ENCODE measurements around the gene GNAT3. TPM values are rescaled to one million over a fixed set of nuclear protein-coding genes. Genes with fewer than 3 reads are reported as not detected.

Gene GNAT3
- total and polyA plus RNA-seq, 2 experiments from 2014 or later: not detected

DNA sequence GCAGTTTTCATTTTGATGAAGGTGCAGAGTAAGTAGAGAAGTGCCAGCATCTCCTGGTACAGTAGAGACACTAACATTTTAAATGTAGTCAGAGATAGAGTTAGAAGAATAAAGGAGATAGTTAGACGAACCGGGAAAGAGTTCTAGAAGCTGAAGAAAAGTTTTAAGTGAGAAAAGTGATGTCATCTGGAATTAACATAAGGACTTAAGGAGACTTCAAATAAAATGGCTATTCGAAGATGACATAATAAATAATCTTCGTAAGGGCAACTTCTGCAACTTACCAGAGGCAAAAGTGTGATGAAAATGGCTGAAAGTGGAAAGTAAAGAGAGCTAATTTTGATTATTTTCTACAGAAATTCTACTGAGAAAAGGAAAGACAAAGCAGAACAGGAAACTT, 20.4 kb downstream of the GNAT3 start:
- Histone ChIP-seq H2AFZ (no peak overlapping the region), H3K27me3 (no peaks in the 10 kb centered on the region), H4K20me1 (ENCODE audit: insufficient read depth, poor library complexity, severe bottlenecking) (no peaks in the 10 kb centered on the region), H3K9me3 (ENCODE audit: low read depth) (no peaks in the 10 kb centered on the region), H3K9me2 (replicated peaks; ENCODE audit: insufficient read depth) (no peaks in the 10 kb centered on the region), H3K4me3 (no peak overlapping the region), H3K79me2 (no peaks in the 10 kb centered on the region), H3K27ac (no peak overlapping the region), H3K4me2 (no peak overlapping the region), H3K36me3 (replicated peaks; ENCODE audit: insufficient read depth, low read depth) (no peaks in the 10 kb centered on the region), H3K4me1 (ENCODE audit: insufficient read depth) (no peaks in the 10 kb centered on the region)
- DNase-seq (ENCODE audit: low spot score): no peak
- WGBS (ENCODE audit: low lambda C conversion rate, missing lambda C conversion rate): 93% methylated on average over 4 of the region's 4 CpGs
- TF ChIP-seq EZH2 (IDR thresholded peaks at IDR 0.05; ENCODE audit: borderline replicate concordance) (no peak), EZH2phosphoT487 (IDR thresholded peaks at IDR 0.05; ENCODE audit: low read depth, severe bottlenecking, unreplicated experiment) (no peak)
- TF ChIP-seq, protein P1, sequence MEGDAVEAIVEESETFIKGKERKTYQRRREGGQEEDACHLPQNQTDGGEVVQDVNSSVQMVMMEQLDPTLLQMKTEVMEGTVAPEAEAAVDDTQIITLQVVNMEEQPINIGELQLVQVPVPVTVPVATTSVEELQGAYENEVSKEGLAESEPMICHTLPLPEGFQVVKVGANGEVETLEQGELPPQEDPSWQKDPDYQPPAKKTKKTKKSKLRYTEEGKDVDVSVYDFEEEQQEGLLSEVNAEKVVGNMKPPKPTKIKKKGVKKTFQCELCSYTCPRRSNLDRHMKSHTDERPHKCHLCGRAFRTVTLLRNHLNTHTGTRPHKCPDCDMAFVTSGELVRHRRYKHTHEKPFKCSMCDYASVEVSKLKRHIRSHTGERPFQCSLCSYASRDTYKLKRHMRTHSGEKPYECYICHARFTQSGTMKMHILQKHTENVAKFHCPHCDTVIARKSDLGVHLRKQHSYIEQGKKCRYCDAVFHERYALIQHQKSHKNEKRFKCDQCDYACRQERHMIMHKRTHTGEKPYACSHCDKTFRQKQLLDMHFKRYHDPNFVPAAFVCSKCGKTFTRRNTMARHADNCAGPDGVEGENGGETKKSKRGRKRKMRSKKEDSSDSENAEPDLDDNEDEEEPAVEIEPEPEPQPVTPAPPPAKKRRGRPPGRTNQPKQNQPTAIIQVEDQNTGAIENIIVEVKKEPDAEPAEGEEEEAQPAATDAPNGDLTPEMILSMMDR (IDR thresholded peaks at IDR 0.05; ENCODE audit: poor library complexity): no peak

DNA sequence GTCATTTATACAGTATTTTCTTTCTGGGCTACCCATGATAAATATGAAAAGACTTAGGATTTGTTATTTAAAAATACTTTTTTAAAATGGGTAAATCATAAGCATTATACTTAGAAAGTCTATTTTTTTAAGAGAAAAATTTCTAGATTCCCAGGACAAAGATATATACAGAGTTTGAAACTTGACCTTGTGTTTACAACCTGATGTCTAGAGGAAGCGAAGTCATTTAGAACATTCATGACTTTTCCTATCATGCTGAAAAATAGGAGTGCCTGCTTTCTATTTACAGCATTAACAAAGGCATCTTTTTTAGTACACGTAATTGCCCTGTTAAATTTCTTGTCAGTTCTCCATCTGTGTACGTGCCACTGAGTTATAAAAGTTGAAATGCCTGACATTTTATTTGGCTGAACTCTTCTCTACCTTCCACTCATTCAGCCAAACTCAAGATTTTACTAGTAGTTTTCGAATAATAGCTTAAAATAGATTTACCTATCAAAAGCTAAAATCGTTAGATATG, 23.0 kb downstream of the GNAT3 start:
- H3K4me3 ChIP-seq: no peak overlapping the region
- DNase-seq (ENCODE audit: low spot score): no peak
- no peak overlapping the region for H2AFZ ChIP-seq
- H3K9me2 ChIP-seq (replicated peaks; ENCODE audit: insufficient read depth): no peaks in the 10 kb centered on the region
- H4K20me1 ChIP-seq (ENCODE audit: insufficient read depth, poor library complexity, severe bottlenecking): no peaks in the 10 kb centered on the region
- WGBS (ENCODE audit: low lambda C conversion rate, missing lambda C conversion rate): 52% methylated on average over 5 of the region's 5 CpGs
- no peak overlapping the region for H3K27ac ChIP-seq
- H3K4me2 ChIP-seq: peak overlapping the region; percentile 4
- H3K36me3 ChIP-seq (replicated peaks; ENCODE audit: insufficient read depth, low read depth): no peaks in the 10 kb centered on the region
- no peaks in the 10 kb centered on the region for H3K9me3 ChIP-seq (ENCODE audit: low read depth)
- H3K27me3 ChIP-seq: no peaks in the 10 kb centered on the region
- no peak for TF ChIP-seq EZH2phosphoT487 (IDR thresholded peaks at IDR 0.05; ENCODE audit: low read depth, severe bottlenecking, unreplicated experiment)
- no peaks in the 10 kb centered on the region for H3K4me1 ChIP-seq (ENCODE audit: insufficient read depth)
- no peaks in the 10 kb centered on the region for H3K79me2 ChIP-seq

DNA sequence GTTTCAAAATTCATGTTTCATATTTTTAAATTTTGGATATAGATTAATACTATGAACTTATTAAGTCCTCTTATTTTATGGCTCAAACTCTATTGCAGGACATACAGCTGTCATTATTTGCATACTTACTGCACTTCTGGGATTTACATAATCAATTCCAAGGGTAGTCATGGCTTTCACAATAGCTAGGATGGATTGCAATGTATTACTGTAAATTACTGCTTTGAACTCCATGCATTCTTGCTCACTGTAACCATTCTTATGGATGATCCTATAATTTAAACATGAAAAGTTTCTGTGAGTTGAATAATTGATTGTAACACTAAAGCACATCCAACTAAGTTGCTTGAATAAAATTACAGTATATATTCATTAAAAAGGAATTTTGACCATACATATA, 23.5 kb downstream of the GNAT3 start:
- Histone ChIP-seq H4K20me1 (ENCODE audit: insufficient read depth, poor library complexity, severe bottlenecking) (no peaks in the 10 kb centered on the region), H3K27me3 (no peaks in the 10 kb centered on the region), H3K4me1 (ENCODE audit: insufficient read depth) (no peaks in the 10 kb centered on the region), H2AFZ (no peak overlapping the region), H3K9me2 (replicated peaks; ENCODE audit: insufficient read depth) (no peaks in the 10 kb centered on the region), H3K36me3 (replicated peaks; ENCODE audit: insufficient read depth, low read depth) (no peaks in the 10 kb centered on the region), H3K4me2 (no peak overlapping the region), H3K9me3 (ENCODE audit: low read depth) (no peaks in the 10 kb centered on the region), H3K79me2 (no peaks in the 10 kb centered on the region), H3K4me3 (no peak overlapping the region), H3K27ac (no peak overlapping the region)
- DNase-seq (ENCODE audit: low spot score): no peak
- TF ChIP-seq, protein P1 (IDR thresholded peaks at IDR 0.05; ENCODE audit: poor library complexity): no peak
- no peak for TF ChIP-seq EZH2 (IDR thresholded peaks at IDR 0.05; ENCODE audit: borderline replicate concordance)
- TF ChIP-seq EZH2phosphoT487 (IDR thresholded peaks at IDR 0.05; ENCODE audit: low read depth, severe bottlenecking, unreplicated experiment): no peak

DNA sequence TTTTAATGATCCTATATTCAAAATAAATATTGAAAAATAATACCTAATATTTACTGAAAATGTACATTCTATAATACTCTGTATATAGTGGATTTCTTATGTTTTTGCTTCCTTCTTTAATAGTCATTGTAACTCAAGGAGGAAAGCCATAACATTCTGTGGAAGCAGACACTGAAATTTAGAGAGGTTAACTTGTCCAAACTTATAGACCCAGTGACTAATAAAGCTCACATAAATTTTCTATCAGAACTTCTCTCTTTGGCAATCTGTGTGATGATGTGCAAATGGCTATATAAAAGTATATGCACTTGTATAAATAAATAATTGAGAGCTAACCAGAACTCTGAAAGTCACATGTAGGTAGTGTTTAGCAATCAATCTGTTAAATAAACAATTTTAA, 26.1 kb downstream of the GNAT3 start:
- Histone ChIP-seq H3K27me3 (no peaks in the 10 kb centered on the region), H3K36me3 (replicated peaks; ENCODE audit: insufficient read depth, low read depth) (no peaks in the 10 kb centered on the region), H4K20me1 (ENCODE audit: insufficient read depth, poor library complexity, severe bottlenecking) (no peaks in the 10 kb centered on the region), H3K4me1 (ENCODE audit: insufficient read depth) (peaks cover 4% of the 10 kb centered on the region), H3K4me3 (no peak overlapping the region), H3K9me2 (replicated peaks; ENCODE audit: insufficient read depth) (no peaks in the 10 kb centered on the region), H3K79me2 (no peaks in the 10 kb centered on the region), H2AFZ (no peak overlapping the region), H3K9me3 (ENCODE audit: low read depth) (no peaks in the 10 kb centered on the region), H3K4me2 (no peak overlapping the region), H3K27ac (no peak overlapping the region)
- TF ChIP-seq EZH2phosphoT487 (IDR thresholded peaks at IDR 0.05; ENCODE audit: low read depth, severe bottlenecking, unreplicated experiment) (no peak), EZH2 (IDR thresholded peaks at IDR 0.05; ENCODE audit: borderline replicate concordance) (no peak)
- TF ChIP-seq, protein P1 (IDR thresholded peaks at IDR 0.05; ENCODE audit: poor library complexity): no peak
- DNase-seq (ENCODE audit: low spot score): no peak
